ENCODE measurements around the gene DNAH11. TPM values are rescaled to one million over a fixed set of nuclear protein-coding genes. Genes with fewer than 3 reads are reported as not detected.
"Not testable (repeated sequence)": the region's sequence is repeated elsewhere in the genome, so short reads cannot be mapped to it uniquely, and the experiment has no call there.

DNAH11 gene
- polyA plus RNA-seq, 1 experiment: 0.59 TPM

GRCh38 chr7:21883069-21883468 lies 340.2 kb downstream of the DNAH11 start:
- Histone ChIP-seq H3K27me3 (ENCODE audit: control insufficient read depth, insufficient read depth, low read length) (no peaks in the 10 kb centered on the region), H3K36me3 (ENCODE audit: control insufficient read depth, insufficient read depth, low read length) (no peaks in the 10 kb centered on the region), H3K4me3 (ENCODE audit: low read depth, low read length) (no peak overlapping the region)
- TF ChIP-seq CTCF (IDR thresholded peaks at IDR 0.05; ENCODE audit: insufficient read depth, low read depth, low read length): no peak
- no peak for DNase-seq (ENCODE audit: low read depth)
- CTCF ChIA-PET: interaction anchor here (1.2 kb wide), 1 partner anchor 59 kb away, joined by 5 read pairs; no protein-coding TSS in a partner anchor
- POLR2A ChIA-PET: no interaction called here

DNA sequence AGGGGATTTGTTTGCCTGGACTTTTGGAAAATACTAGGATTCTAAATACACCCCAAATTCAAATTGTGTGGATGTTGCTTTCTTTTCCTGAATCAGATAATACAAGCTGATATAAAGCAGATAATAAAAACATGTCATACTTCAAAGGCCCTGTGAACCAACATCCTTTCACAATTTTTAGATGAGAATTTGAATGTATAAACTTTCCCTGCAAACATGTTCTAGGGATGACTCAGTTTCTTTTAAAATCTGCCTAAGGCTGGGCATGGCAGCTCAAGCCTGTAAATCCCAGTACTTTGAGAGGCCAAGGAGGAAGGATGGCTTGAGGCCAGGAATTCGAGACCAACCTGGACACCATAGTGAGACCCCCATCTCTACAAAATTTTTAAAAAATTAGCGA lies 340.7 kb downstream of the DNAH11 start:
- H3K4me3 ChIP-seq (ENCODE audit: low read depth, low read length); DNase-seq (ENCODE audit: low read depth); H3K27me3 ChIP-seq (ENCODE audit: control insufficient read depth, insufficient read depth, low read length); H3K36me3 ChIP-seq (ENCODE audit: control insufficient read depth, insufficient read depth, low read length); POLR2A ChIA-PET: not testable (repeated sequence)
- CTCF ChIA-PET: interaction anchor here (1.2 kb wide), 1 partner anchor 59 kb away, joined by 5 read pairs; no protein-coding TSS in a partner anchor

GRCh38 chr7:21884496-21884895 lies 341.7 kb downstream of the DNAH11 start:
- no peak for TF ChIP-seq CTCF (IDR thresholded peaks at IDR 0.05; ENCODE audit: insufficient read depth, low read depth, low read length)
- H3K27me3 ChIP-seq (ENCODE audit: control insufficient read depth, insufficient read depth, low read length): no peaks in the 10 kb centered on the region
- CTCF ChIA-PET: no interaction called here

DNA sequence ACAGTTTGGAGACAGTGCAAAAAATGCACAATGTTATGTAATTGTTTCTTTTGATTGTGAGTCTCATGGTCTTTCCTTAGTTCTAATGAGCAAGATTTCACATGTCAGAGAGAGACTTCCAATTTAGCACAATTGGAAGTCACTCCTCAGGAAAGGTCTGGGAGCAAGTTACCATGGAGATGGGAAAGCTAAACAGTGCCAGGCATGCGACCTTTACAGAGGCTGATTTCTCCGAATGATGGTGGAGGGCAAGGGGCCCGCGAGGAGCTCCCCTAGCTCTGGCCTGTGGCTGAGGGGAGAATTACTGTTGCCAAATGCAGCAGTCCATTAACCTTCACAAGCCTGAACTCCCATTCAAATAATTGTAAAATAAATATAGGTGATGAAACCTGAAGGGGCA lies 343.6 kb downstream of the DNAH11 start:
- no peak overlapping the region for H3K4me3 ChIP-seq (ENCODE audit: low read depth, low read length)
- ChIA-PET CTCF (no interaction called here), POLR2A (no interaction called here)
- H3K27me3 ChIP-seq (ENCODE audit: control insufficient read depth, insufficient read depth, low read length): no peaks in the 10 kb centered on the region
- no peak for DNase-seq (ENCODE audit: low read depth)
- no peak for TF ChIP-seq CTCF (IDR thresholded peaks at IDR 0.05; ENCODE audit: insufficient read depth, low read depth, low read length)
- H3K36me3 ChIP-seq (ENCODE audit: control insufficient read depth, insufficient read depth, low read length): no peaks in the 10 kb centered on the region

More at GRCh38 chr7:21884496-21884895, 341.7 kb downstream of the DNAH11 start:
- H3K36me3 ChIP-seq (ENCODE audit: control insufficient read depth, insufficient read depth, low read length): no peaks in the 10 kb centered on the region
- POLR2A ChIA-PET: no interaction called here
- no peak overlapping the region for H3K4me3 ChIP-seq (ENCODE audit: low read depth, low read length)
- DNase-seq (ENCODE audit: low read depth): no peak

- H3K27me3 ChIP-seq (ENCODE audit: control insufficient read depth, insufficient read depth, low read length): no peaks in the 10 kb centered on the region
- DNase-seq (ENCODE audit: low read depth): no peak
- no peak overlapping the region for H3K4me3 ChIP-seq (ENCODE audit: low read depth, low read length)
- TF ChIP-seq CTCF (IDR thresholded peaks at IDR 0.05; ENCODE audit: insufficient read depth, low read depth, low read length): no peak
- H3K36me3 ChIP-seq (ENCODE audit: control insufficient read depth, insufficient read depth, low read length): no peaks in the 10 kb centered on the region
- POLR2A ChIA-PET: no interaction called here
- CTCF ChIA-PET: no interaction called here
Observed at GRCh38 chr7:21887353-21887752, 344.5 kb downstream of the DNAH11 start.

GRCh38 chr7:21887779-21888178 lies 344.9 kb downstream of the DNAH11 start:
- H3K4me3 ChIP-seq (ENCODE audit: low read depth, low read length): no peak overlapping the region
- no peak for TF ChIP-seq CTCF (IDR thresholded peaks at IDR 0.05; ENCODE audit: insufficient read depth, low read depth, low read length)
- ChIA-PET CTCF (no interaction called here), POLR2A (no interaction called here)
- H3K36me3 ChIP-seq (ENCODE audit: control insufficient read depth, insufficient read depth, low read length): no peaks in the 10 kb centered on the region
- DNase-seq (ENCODE audit: low read depth): no peak
- H3K27me3 ChIP-seq (ENCODE audit: control insufficient read depth, insufficient read depth, low read length): no peaks in the 10 kb centered on the region
